HG02623 (cell line): ENCODE data around the gene LDB3.
"Not testable (repeated sequence)": the region's sequence is repeated elsewhere in the genome, so short reads cannot be mapped to it uniquely, and the experiment has no call there.

ENCODE experiments used
- ATAC-seq: cut with Tn5 transposase; IDR thresholded peaks from one replicate; pipeline ENCODE4 v1.9.1; 2021; ENCODE audit warnings: moderate library complexity; ENCODE audit not compliant: unreplicated experiment

Gene LDB3

GRCh38 chr10:86727470-86727869 lies 59.2 kb downstream of the LDB3 start:
- no peak for ATAC-seq

DNA sequence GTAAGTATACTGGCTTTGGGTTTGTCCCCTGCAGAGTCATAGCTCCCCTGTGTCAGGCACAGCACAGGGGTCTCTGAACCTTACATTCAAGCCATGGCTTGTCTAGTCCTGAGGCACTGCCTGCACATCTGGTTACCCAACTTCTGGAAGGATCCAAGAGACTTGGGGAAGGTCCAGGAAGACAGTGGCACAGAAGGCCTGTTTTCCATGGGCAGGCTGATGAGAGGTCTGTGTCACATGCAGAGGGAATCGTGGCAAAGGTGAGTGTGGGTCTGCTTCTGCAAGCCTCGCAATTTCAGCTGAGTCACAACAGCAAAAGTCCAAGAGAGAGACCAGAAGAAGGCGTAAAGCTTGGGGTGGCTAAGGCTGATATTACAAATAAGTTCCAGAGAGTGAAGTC lies 59.7 kb downstream of the LDB3 start:
- no peak for ATAC-seq

DNA sequence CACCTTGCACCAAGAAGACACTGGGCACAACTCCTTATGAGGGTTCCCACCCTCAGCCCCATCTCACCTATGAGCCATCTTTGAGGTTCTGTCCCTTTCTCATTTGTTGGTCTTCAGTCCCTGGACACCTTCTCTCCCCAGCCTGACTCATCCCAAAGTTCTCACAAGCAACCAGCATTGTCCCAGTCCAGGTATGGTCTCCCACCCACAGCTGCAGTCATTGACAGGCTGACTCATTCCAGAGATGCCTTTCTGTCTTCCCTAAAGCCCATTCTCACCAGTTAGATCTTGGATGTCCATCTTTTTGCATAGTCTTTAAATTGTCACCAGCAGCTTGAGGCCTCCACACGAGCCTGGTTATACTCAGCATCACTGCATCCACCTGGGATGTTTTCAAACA lies 61.4 kb downstream of the LDB3 start:
- ATAC-seq: no peak

- ATAC-seq: no peak
Measured at GRCh38 chr10:86730227-86730626, 61.9 kb downstream of the LDB3 start.

DNA sequence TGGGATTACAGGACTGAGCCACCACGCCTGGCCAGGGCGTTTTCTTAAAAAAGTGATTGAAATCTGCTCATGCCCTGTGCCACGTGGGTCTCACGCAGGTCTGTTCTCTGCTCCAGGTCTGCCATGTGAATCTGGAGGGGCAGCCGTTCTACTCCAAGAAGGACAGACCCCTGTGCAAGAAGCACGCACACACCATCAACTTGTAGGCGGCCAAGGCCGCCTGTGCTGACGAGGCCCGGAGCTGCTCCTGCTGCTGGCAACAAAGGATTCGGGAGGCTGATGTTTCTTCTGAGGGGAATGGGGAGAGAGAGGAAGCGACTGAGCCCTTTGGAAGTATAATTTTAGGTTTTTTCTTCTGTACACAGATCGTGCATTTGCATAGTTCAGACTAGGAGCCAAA lies 64.5 kb downstream of the LDB3 start:
- ATAC-seq: no peak

DNA sequence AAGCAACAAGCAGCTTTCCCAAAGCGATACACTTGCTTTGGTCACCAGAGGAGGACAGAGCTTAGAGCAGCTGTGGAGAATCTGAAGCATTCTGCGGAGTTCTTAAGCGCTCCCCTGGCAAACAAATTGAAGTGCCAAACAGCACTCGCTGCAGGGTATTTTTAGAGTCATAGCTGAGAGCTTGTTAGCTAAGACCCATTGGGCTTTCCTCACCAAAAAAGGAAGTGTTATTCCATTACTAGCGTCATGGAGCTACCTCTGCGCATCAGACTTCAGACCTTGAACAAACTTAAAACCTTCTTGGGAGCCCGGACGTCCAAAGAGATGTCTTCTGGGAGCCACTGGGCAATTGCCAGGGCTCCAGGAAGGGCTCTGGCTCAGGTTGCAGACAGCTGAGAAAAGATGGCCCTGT lies 65.0 kb downstream of the LDB3 start:
- no peak for ATAC-seq

- ATAC-seq: no peak
Measured at GRCh38 chr10:86734207-86734988, 66.1 kb downstream of the LDB3 start.

GRCh38 chr10:86735278-86735677 lies 67.0 kb downstream of the LDB3 start:
- not testable (repeated sequence) for ATAC-seq

GRCh38 chr10:86742230-86742629 lies 73.9 kb downstream of the LDB3 start:
- no peak for ATAC-seq

GRCh38 chr10:86744067-86744725 lies 75.9 kb downstream of the LDB3 start:
- no peak for ATAC-seq

DNA sequence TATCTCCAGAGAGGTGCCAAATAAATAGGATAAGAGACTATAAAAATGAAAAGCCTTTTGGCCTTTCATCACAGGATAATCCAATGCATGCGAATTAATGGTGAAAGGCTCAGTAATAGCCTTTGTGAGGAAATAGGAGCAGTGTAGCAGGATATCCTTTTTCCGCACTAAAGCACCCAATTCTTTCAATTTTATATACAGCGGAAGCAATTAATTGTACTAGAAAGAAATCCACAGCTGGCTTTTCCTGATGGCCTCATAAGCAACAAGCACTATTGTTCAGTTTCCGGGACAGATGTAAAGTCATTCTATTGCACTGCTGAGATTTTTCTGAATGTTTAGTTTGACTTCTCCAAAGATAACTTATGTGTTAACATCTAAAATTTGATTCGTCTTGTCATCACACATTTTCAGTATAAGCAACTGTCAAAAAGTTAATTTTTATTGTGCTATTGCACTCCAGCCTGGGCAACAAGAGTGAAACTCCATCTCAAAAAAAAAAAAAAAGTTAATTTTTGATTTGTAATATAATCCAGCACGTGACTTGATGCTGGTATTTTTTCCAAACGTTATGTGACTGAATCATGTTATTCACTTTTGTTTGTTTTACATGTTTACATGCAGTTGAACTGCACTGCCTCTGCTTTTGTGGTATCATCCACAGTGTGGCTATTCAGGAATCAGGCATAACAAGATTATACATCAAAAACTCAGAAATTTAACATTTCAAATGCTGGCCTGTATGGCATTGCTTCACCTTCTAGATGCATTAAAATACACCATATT lies 79.7 kb downstream of the LDB3 start:
- ATAC-seq: no peak

GRCh38 chr10:86749854-86750253 lies 81.5 kb downstream of the LDB3 start:
- ATAC-seq: no peak

DNA sequence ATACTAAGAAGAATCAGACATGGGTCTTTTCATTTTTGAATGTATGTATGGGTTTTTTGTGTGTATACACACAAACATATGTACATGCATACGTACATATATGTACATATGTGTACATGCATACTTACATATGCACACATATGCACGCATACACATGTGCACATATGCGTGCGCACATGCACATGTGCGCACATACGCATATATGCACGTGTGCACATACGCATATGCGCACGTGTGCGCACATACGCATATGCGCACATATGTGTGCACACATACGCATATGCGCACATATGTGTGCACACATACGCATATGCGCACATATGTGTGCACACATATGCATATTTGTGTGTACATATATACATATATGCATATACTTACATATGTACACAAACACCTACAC lies 83.2 kb downstream of the LDB3 start:
- no peak for ATAC-seq

- no peak for ATAC-seq
Measured at GRCh38 chr10:86752311-86752710, 84.0 kb downstream of the LDB3 start.

GRCh38 chr10:86753051-86753450 lies 84.7 kb downstream of the LDB3 start:
- no peak for ATAC-seq

DNA sequence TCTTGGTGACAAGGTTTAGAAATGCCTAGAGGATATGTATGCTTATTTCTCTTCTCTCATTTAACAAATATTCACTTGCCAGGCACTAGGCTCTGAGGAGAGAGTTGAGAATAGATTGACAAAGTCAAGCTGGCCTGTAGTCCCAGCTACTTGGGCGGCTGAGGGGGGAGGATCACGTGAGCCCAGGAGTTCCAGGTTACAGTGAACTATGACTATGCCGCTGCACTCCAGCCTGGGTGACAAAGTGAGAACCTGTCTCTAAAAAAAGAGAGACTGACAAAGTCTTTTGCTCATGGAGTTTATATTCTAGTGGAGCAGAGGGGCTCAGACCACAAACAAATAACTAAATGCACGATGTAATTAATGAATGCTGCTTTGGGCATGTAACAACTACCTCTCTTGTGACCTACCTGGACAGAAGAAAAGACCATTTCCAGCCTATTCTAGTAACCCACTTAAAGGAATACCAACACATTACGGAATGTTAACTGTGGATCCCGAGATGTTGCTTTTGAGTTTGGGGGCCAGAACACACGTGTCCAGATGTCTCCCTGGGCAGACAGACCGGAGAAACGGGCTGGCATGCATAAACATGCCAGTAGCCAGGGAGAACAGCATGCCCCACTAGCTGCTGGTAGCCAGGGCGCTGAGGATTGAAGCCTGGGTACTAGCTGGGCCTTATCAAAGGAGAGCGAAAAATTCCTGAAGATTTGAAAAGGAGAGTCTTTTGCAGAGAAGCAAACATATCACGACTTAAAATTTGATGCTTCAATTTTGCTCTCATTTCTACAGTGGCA lies 85.5 kb downstream of the LDB3 start:
- ATAC-seq: no peak

GRCh38 chr10:86755454-86755739 lies 87.1 kb downstream of the LDB3 start:
- ATAC-seq: no peak

- ATAC-seq: peak; percentile 71
Measured at GRCh38 chr10:86755740-86756510, 87.6 kb downstream of the LDB3 start.

- ATAC-seq: peak; percentile 19
Measured at GRCh38 chr10:86756511-86757112, 88.3 kb downstream of the LDB3 start, which contains the start of gene BMPR1A. Gene BMPR1A (plus strand): TSS chr10:86756619. CDS start chr10:86876019, 119,400 bp downstream.
